Memory B cell (primary cell): Measurements from ENCODE around the gene TEDC1.

ENCODE experiments used
- ATAC-seq: fragments of 150-1000 bp; cut with Tn5 transposase; 2 replicates; pipeline ENCODE4 v1.10.0; 2021; ENCODE audit warnings: low read depth, mild to moderate bottlenecking, moderate library complexity
- DNase-seq, 2 donors: peaks; one replicate each; pipeline ENCODE4 v3.0.0; 2022; ENCODE audit warnings: low spot score in 2 of 2
- H3K27ac Mint-ChIP-seq: one replicate; pipeline ENCODE4 v1.8.0; 2022; ENCODE audit warnings: mild to moderate bottlenecking, moderate library complexity, mixed read lengths
- H3K27me3 Mint-ChIP-seq: one replicate; pipeline ENCODE4 v1.8.0; 2022; ENCODE audit warnings: mixed read lengths
- H3K36me3 Mint-ChIP-seq: one replicate; pipeline ENCODE4 v1.8.0; 2022; ENCODE audit warnings: mild to moderate bottlenecking, mixed read lengths
- H3K4me1 Mint-ChIP-seq: one replicate; pipeline ENCODE4 v1.8.0; 2022; ENCODE audit warnings: mixed read lengths
- H3K4me3 Mint-ChIP-seq: one replicate; pipeline ENCODE4 v1.8.0; 2022; ENCODE audit warnings: mild to moderate bottlenecking, moderate library complexity, mixed read lengths
- H3K9me3 Mint-ChIP-seq: one replicate; pipeline ENCODE4 v1.8.0; 2022; ENCODE audit warnings: mixed read lengths

The TEDC1 gene

DNA sequence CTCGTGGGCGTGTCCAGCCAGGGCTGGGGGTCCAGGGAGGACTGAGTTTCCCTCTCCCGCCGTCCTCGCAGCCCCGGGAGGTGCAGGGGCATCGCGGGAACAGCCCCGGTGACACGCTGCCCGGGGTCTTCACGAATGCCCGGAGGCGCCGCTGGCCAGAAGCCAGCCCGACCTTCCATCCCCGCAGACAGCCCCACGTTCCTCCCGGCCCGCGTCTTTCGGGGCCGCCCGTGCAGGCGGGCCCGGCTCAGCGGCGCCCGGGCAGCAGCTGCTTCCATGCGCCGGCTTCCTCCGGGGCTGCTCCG lies 827 bp upstream of the TEDC1 start:
- Mint-ChIP-seq H3K4me3 (peak overlapping the region; percentile 86), H3K27ac (peak overlapping the region; percentile 99), H3K27me3 (no peaks in the 10 kb centered on the region), H3K4me1 (peaks cover 21% of the 10 kb centered on the region), H3K9me3 (no peaks in the 10 kb centered on the region), H3K36me3 (peaks cover 1% of the 10 kb centered on the region)
- DNase-seq, result no peak
- peak; percentile 1 for ATAC-seq

DNA sequence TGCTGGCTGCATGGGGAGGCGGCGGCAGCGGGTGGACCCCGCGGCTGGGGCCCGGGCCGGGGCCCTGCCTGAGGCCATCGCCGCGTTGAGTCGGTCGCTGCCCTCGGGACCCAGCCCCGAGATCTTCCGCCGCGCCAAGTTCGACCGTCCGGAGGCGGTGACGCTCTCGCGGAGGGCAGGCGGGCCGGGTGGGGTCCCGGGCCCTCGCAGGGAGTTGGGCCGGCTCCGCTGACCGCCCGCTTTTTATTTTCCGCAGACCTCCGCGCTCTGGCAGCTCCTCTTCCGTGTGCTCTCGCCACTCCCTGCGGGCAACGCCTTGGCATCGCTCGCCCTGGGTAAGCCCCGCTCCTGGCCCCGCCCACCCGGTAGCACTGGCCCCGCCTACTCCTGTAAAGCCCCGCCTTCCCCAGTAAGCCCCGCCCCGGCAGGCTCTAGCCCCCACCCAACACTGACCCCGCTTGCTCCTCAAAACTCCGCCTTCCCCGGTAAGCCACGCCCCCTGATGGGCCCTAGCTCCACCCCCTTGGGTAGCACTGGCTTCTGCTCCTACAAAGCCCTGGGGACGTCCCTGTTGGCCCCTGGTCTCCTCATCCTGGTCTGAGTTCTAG lies 424 bp downstream of the TEDC1 start:
- DNase-seq, result peak; percentile 85
- ATAC-seq, result peak; percentile 19
- H3K4me1 Mint-ChIP-seq, result peaks cover 16% of the 10 kb centered on the region
- peak overlapping the region; percentile 88 for H3K4me3 Mint-ChIP-seq
- peak overlapping the region; percentile 99 for H3K27ac Mint-ChIP-seq
- no peaks in the 10 kb centered on the region for H3K27me3 Mint-ChIP-seq
- no peaks in the 10 kb centered on the region for H3K9me3 Mint-ChIP-seq
- peaks cover 1% of the 10 kb centered on the region for H3K36me3 Mint-ChIP-seq

GRCh38 chr14:105492031-105492970 lies 1.3 kb downstream of the TEDC1 start:
- no peak for DNase-seq
- ATAC-seq, result no peak
- Mint-ChIP-seq H3K27me3 (no peaks in the 10 kb centered on the region), H3K9me3 (no peaks in the 10 kb centered on the region), H3K4me3 (peak overlapping the region; percentile 88), H3K36me3 (peaks cover 1% of the 10 kb centered on the region), H3K4me1 (peaks cover 16% of the 10 kb centered on the region), H3K27ac (peak overlapping the region; percentile 99)

GRCh38 chr14:105492971-105493871 lies 2.2 kb downstream of the TEDC1 start:
- Mint-ChIP-seq H3K9me3 (no peaks in the 10 kb centered on the region), H3K4me1 (peaks cover 16% of the 10 kb centered on the region), H3K27me3 (no peaks in the 10 kb centered on the region), H3K36me3 (peaks cover 1% of the 10 kb centered on the region), H3K4me3 (no peak overlapping the region), H3K27ac (no peak overlapping the region)
- DNase-seq, result no peak
- no peak for ATAC-seq

DNA sequence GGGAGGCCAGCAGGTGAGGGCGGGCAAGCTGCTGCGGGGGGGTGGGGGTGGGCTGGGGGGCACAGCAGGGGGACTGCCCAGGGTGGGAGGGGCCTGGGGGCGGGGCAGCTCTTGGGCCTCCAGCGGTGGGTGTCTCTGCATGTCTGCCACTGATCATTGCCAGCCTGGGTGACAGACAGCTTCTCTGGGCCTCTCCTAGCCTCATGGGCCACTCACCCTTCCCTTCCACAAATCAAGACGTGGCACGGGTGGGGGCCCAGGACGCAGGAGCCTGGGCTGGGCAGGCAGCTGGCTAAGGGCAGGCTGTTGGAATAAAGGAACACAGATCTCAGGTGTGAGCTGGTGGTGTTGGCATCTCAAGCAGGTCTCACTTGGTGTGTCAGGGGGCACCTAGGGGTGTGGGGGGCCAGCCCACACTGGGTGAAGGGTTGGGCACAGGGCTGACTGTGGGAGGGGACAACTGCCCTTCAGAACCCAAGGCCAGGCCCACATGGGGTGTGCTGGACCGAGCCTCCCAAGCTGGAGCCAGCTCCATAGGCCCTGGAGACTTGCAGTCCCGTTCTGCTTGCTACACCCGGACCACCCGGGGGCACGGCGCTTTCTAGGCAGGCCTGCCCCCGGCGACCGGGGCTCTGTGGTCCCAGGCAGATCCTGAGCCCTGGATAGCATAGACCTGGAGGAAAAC lies 3.0 kb downstream of the TEDC1 start:
- no peaks in the 10 kb centered on the region for H3K9me3 Mint-ChIP-seq

DNA sequence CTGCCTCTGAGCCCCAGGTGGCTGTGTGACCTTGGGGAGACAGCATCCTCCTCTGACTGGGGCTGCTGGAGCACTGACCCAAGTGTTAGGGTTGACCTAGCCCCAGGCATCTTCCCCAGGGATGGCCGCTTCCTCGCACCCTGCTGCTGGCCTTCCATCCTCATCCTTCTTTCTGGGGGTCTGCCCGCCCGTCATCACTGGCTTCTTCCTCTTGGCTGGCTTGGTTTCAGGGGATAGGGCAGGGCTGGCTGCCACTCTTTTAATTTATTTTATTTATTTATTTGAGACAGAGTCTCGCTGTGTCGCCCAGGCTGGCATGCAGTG lies 3.5 kb downstream of the TEDC1 start:
- H3K27me3 Mint-ChIP-seq, result no peaks in the 10 kb centered on the region
- no peak for DNase-seq
- ATAC-seq, result no peak
- H3K4me3 Mint-ChIP-seq, result no peak overlapping the region
- H3K27ac Mint-ChIP-seq, result no peak overlapping the region
- H3K36me3 Mint-ChIP-seq, result no peaks in the 10 kb centered on the region
- H3K9me3 Mint-ChIP-seq, result no peaks in the 10 kb centered on the region
- peaks cover 8% of the 10 kb centered on the region for H3K4me1 Mint-ChIP-seq

More for the DNA sequence above, 3.0 kb downstream of the TEDC1 start:
- no peak overlapping the region for H3K4me3 Mint-ChIP-seq
- peaks cover 13% of the 10 kb centered on the region for H3K4me1 Mint-ChIP-seq
- peak overlapping the region; percentile 11 for H3K27ac Mint-ChIP-seq
- DNase-seq, result no peak
- H3K27me3 Mint-ChIP-seq, result no peaks in the 10 kb centered on the region
- ATAC-seq, result no peak
- peaks cover 1% of the 10 kb centered on the region for H3K36me3 Mint-ChIP-seq

DNA sequence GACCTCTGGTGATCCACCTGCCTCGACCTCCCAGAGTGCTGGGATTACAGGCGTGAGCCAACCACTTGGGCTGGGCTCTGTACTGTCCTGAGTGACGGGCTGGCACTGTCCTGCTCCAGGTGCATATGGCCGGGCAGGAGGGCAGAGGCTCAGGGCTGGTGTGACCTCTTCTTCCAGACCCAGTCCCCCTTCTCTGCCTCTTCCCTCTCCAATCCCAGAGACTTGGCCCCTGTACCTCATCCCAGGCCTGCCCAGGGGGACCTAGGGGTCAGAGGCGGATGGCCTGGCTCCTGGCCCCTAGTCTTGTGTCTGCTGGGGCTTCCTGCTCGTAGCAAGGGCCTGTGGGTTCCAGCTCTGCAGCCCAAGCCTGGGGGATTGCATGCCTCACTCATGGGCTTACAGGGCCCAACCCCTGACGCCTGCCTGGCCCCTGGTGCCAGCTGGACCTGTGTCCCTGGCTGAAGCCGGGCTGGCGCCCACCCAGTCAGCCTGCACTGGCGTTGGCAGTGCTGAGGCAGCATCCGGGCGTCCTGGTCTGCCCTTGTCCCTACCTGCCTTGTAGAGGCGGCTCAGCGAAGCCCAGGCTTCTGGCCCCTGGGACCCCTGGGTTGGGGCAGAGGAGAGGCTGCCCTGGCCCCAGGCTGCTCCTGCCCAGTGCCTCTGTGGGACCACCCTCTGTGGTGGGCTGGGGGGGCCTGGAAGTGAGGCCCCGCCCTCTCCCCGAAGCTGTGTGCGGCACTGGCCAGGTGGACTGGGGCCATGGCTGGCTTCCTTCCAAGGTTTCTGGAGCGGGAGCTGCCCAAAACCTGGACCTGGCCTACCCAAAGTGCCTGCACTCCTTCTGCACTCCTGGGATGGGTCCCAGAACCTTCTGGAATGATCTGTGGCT lies 4.3 kb downstream of the TEDC1 start:
- Mint-ChIP-seq H3K4me3 (no peak overlapping the region), H3K4me1 (peaks cover 4% of the 10 kb centered on the region), H3K9me3 (no peaks in the 10 kb centered on the region), H3K27me3 (no peaks in the 10 kb centered on the region), H3K27ac (no peak overlapping the region), H3K36me3 (no peaks in the 10 kb centered on the region)
- DNase-seq (peak in 1 of 2 donors; percentile 22), ATAC-seq (no peak)

DNA sequence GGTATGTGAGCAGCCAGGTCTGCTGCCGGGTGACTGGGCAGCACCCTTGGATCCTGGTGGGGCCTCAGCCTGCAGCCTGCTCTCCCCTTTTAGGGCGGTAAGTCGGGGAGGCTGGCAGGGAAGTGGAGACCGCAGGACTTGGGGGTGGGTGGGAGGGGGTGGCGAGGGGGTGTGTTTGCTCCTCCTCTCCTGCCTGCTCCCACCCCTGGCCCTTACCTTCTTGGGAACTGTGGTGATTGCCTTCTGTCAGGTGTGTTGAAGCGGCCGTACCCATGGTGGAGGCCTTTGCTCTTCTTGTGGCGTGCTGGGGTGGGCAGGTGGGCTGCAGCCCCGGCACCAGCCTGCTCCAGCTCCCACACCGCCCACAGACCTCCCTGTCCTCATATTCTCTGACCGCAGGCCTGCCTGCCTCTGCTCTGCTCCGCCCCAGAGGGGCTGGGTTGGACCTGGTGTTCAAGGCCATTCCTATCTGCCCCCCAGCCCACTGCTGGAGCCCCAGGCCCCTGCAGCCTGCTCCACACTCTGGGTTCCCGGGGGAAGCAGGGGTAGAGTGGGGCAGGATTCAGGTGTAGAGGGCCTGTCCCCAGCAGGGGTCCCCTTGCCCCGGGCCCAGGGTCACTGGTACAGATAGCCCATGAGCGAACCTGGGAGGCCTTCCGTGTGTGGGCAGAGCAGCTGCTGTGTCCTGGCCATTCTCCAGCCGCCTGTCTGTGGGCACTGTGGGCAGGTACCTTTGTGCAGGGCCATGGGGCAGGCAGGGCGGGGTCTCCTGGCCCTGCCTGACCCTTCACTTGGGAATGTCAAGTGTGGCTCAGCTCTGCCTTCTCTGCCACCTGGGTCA lies 5.2 kb downstream of the TEDC1 start:
- no peaks in the 10 kb centered on the region for H3K36me3 Mint-ChIP-seq
- H3K4me1 Mint-ChIP-seq, result peaks cover 4% of the 10 kb centered on the region
- H3K9me3 Mint-ChIP-seq, result no peaks in the 10 kb centered on the region
- no peak for ATAC-seq
- no peak overlapping the region for H3K27ac Mint-ChIP-seq
- H3K4me3 Mint-ChIP-seq, result no peak overlapping the region
- H3K27me3 Mint-ChIP-seq, result no peaks in the 10 kb centered on the region
- DNase-seq, result peak in 1 of 2 donors; percentile 24

DNA sequence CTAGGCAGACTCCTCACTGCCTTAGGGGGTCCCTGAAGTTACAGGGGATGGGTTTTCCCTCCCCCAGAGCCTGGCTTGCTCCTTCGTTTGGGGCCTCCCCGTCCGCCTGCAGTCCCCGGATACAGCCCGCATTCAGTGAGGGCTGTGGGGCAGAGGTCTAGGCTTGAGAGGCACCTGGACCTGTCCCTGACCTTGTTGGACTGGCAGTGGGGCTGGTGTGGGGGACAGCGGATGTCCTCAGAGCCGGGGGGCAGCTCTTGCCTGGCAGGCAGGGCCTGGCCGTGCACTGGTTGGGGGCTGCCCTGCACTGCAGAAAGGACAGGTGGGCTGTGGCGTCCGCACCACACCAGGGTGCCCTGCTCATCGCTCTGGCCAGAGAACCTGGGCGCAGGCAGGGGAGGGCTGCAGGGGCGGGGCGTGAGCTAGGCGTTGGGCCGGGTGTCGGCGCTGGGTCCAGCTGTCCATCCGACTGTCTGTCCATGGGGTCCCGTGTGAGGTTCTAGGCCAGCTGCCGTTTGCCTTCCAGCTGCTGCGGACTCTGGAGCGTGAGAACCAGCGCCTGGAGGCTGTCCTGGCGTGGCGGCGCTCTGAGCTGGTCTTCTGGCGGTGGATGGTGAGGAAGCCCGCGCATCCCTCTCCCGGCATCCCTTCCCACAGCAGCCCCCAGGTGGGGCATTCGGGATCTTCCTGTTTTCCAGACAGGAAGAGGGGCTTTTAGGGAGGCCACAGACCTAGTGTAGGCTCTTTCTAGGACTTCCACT lies 6.0 kb downstream of the TEDC1 start:
- no peaks in the 10 kb centered on the region for H3K9me3 Mint-ChIP-seq
- no peak overlapping the region for H3K4me3 Mint-ChIP-seq
- ATAC-seq (no peak), DNase-seq (peak in 1 of 2 donors; percentile 20)
- no peaks in the 10 kb centered on the region for H3K27me3 Mint-ChIP-seq
- no peaks in the 10 kb centered on the region for H3K36me3 Mint-ChIP-seq
- H3K27ac Mint-ChIP-seq, result no peak overlapping the region
- H3K4me1 Mint-ChIP-seq, result no peaks in the 10 kb centered on the region

- H3K27ac Mint-ChIP-seq, result peak overlapping the region; percentile 79
- ATAC-seq, result no peak
- no peaks in the 10 kb centered on the region for H3K9me3 Mint-ChIP-seq
- H3K27me3 Mint-ChIP-seq, result peaks cover 4% of the 10 kb centered on the region
- H3K4me1 Mint-ChIP-seq, result no peaks in the 10 kb centered on the region
- H3K4me3 Mint-ChIP-seq, result no peak overlapping the region
- no peak for DNase-seq
- no peaks in the 10 kb centered on the region for H3K36me3 Mint-ChIP-seq
Observed at GRCh38 chr14:105497671-105498429, 6.8 kb downstream of the TEDC1 start.

DNA sequence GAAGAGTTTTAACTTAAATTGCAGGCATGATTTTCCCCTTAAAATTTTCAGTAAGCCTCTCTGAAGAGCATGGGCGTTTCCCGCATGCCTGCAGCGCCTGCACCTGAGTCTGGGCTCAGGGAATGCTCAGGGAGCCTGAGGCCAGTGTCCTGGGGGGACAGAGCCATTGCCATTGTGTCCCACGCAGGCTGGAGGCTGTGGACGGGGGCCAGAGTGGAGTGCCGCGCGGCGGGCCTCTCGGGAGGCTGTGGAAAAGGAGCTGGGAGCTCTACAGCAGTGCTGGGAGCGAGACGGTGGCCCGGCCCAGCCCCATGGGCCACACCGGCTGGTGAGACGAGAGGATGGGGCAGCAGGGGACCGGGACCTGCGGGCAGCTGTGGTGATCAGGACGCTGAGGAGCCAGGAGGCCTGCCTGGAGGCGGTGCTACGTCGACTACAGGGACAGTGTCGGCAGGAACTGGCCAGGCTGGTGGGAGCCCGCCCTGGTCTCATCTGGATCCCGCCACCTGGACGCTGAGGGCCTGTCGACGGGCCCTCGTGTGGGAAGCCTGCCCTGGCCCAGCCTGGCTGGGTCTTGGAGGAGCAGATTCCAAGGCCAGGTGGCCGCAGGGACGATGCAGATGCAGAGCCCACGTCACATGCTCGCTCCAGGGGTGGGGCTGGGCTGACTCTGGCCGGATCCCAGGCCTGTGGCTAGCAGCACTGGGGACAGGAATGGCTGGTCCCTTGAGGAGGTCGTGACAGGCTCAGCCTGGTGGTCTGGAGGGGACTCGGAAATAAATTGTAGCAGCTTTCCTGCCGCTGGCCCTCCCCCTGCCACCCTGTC lies 7.6 kb downstream of the TEDC1 start:
- ATAC-seq, result no peak
- Mint-ChIP-seq H3K4me3 (no peak overlapping the region), H3K36me3 (no peaks in the 10 kb centered on the region), H3K27ac (peak overlapping the region; percentile 79), H3K9me3 (no peaks in the 10 kb centered on the region), H3K27me3 (peaks cover 5% of the 10 kb centered on the region), H3K4me1 (no peaks in the 10 kb centered on the region)
- no peak for DNase-seq
